Pons (tissue), 1 donor: ENCODE results near the gene CEP112.

ENCODE experiments used
- DNase-seq: peaks from one replicate; pipeline ENCODE4 v3.0.0-alpha.2; 2016; ENCODE audit warnings: low spot score

CEP112 gene

GRCh38 chr17:65593855-65594845 lies 597.8 kb downstream of the CEP112 start:
- no peak for DNase-seq

GRCh38 chr17:65593092-65593854 lies 598.7 kb downstream of the CEP112 start:
- DNase-seq: no peak

DNA sequence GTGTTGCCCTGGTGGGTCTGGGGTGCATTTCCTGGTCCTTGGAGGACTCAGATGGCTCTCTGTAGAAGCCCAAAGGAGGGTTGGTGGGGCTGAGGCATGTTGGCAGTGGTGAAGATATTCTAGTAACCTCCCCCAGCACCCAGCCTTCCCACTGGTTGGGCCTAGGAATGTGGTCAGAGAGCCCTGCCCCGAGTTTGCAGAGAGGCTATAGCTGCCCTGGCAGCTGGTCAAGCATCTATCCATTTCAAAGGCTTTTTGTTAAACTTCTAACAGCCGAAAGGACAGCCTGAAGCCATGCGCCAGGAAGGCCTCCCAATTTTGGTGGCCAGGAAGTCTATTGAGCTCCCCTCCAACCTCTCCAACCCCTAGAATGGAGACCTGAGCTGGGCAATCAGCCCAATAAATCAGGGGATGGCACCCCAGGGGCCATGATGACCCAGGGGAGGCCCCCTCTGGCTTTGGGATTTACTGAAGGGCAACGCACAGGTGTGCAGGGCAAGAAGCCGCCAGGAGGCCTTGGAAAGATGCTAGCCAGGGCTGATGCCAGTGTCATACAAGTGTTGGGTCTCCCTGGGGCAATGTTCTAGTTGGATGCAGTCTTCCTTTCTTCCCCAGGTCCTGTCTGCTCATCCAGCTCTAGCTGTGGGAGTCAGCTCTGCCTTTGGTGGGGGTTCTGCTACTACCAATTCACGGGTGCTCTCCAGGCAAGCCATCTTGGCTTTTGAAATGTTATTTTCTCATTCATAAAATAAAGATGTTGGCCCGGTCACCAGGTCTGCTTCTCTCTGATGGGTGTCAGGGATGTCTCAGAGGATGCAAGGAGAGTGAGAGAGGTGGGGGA lies 599.6 kb downstream of the CEP112 start:
- DNase-seq: no peak

- no peak for DNase-seq
Measured at GRCh38 chr17:65589321-65589720, 602.6 kb downstream of the CEP112 start.

DNA sequence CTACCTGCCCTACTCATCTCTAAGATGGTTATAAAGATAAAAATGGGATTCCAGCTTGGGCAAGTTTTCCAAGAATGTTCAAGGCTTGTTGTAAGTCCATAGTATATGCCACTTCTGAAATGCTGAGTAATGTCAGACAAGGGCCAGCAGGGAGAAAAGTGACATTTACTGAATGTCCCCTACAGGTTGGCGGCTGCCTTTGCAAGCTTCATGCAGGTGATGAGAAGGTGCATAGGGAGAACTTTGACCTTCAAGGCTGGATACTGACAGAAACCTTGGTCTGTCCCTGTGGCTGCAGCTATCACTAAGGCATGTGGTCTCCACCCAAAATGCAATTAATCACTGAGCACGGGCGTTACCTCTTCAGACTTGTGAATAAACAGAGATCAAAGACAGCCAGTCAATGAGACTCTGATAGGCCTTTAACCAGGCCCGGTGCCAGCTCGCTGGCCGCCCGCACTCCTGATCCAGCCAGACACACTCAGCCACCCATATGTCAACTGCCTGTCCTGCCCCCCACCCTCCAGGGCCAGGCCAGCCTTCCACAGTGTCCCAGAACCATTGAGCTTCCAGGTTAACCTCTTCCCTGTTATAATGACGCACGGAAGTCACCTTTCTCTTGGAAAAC lies 603.6 kb downstream of the CEP112 start:
- no peak for DNase-seq

- no peak for DNase-seq
Measured at GRCh38 chr17:65587534-65588180, 604.3 kb downstream of the CEP112 start.

GRCh38 chr17:65586899-65587298 lies 605.0 kb downstream of the CEP112 start:
- no peak for DNase-seq
